HepG2 (cell line): ENCODE results near the gene DIS3L2. TPM values are rescaled to one million over a fixed set of nuclear protein-coding genes. Genes with fewer than 3 reads are reported as not detected.

Experiments
- CBFB ChIP-seq: sonication (generic); formaldehyde crosslinking; IDR thresholded peaks from 2 replicates; pipeline ENCODE4 v1.4.0; 2020; ENCODE audit warnings: missing genetic modification reagents
- DMAP1 ChIP-seq: IDR thresholded peaks from 2 replicates; pipeline ENCODE4 v1.6.1; 2016
- FOSL1 ChIP-seq: sonication (generic); formaldehyde crosslinking; IDR thresholded peaks from 2 replicates; pipeline ENCODE4 v1.9.0; 2021; ENCODE audit warnings: missing genetic modification reagents, borderline replicate concordance
- FOXK1 ChIP-seq: sonication (generic); formaldehyde crosslinking; IDR thresholded peaks from 2 replicates; pipeline ENCODE4 v1.4.0; 2020; ENCODE audit warnings: low read depth, missing genetic modification reagents, borderline replicate concordance
- GFI1 ChIP-seq: sonication (generic); formaldehyde crosslinking; IDR thresholded peaks from 2 replicates; pipeline ENCODE4 v1.5.0; 2020; ENCODE audit warnings: missing genetic modification reagents, mild to moderate bottlenecking, borderline replicate concordance
- GPN1 ChIP-seq: sonication (generic); formaldehyde crosslinking; IDR thresholded peaks from 2 replicates; pipeline ENCODE4 v1.5.1; 2020; ENCODE audit warnings: missing genetic modification reagents, borderline replicate concordance
- HMGA1 ChIP-seq: sonication (generic); formaldehyde crosslinking; conservative IDR thresholded peaks from 2 replicates; pipeline ENCODE4 v1.4.0; 2020; ENCODE audit warnings: missing genetic modification reagents
- HNRNPUL1 ChIP-seq: fragments of 200-400 bp; formaldehyde crosslinking; IDR thresholded peaks from 2 replicates; pipeline ENCODE4 v1.6.1; 2017; ENCODE audit warnings: low read depth, mild to moderate bottlenecking, low read length, moderate library complexity
- HOXD1 ChIP-seq: sonication (generic); formaldehyde crosslinking; IDR thresholded peaks from 2 replicates; pipeline ENCODE4 v1.5.0; 2020; ENCODE audit warnings: missing genetic modification reagents
- NFE2L1 ChIP-seq: sonication (generic); formaldehyde crosslinking; IDR thresholded peaks from 2 replicates; pipeline ENCODE4 v1.4.0; 2020; ENCODE audit warnings: missing genetic modification reagents, mild to moderate bottlenecking, borderline replicate concordance
- PLRG1 ChIP-seq: fragments of 450-650 bp; conservative IDR thresholded peaks from 2 replicates; pipeline ENCODE4 v1.6.1; 2016
- SKI ChIP-seq: fragments of 450-650 bp; IDR thresholded peaks from one replicate; pipeline ENCODE4 v1.6.1; 2018; ENCODE audit warnings: mild to moderate bottlenecking; ENCODE audit not compliant: partially characterized antibody
- SP5 ChIP-seq: IDR thresholded peaks from 2 replicates; pipeline ENCODE4 v1.6.1; 2016; ENCODE audit warnings: low read depth, borderline replicate concordance
- ZNF101 ChIP-seq: sonication (generic); formaldehyde crosslinking; IDR thresholded peaks from 2 replicates; pipeline ENCODE4 v1.4.0; 2020; ENCODE audit warnings: mild to moderate bottlenecking, low read depth, missing genetic modification reagents, borderline replicate concordance
- ZNF292 ChIP-seq: sonication (generic); formaldehyde crosslinking; IDR thresholded peaks from 2 replicates; pipeline ENCODE4 v1.8.1; 2022; ENCODE audit warnings: mild to moderate bottlenecking, low read depth, missing genetic modification reagents, borderline replicate concordance
- ZNF44 ChIP-seq: sonication (generic); formaldehyde crosslinking; IDR thresholded peaks from 2 replicates; pipeline ENCODE4 v1.5.1; 2020; ENCODE audit warnings: mild to moderate bottlenecking, missing genetic modification reagents
- ZNF570 ChIP-seq: sonication (generic); formaldehyde crosslinking; IDR thresholded peaks from 2 replicates; pipeline ENCODE4 v1.4.0; 2020; ENCODE audit warnings: mild to moderate bottlenecking, missing genetic modification reagents, borderline replicate concordance
- ZNF713 ChIP-seq: sonication (generic); formaldehyde crosslinking; IDR thresholded peaks from 2 replicates; pipeline ENCODE4 v1.4.0; 2020; ENCODE audit warnings: mild to moderate bottlenecking, missing genetic modification reagents
- ZNF749 ChIP-seq: sonication (generic); formaldehyde crosslinking; IDR thresholded peaks from 2 replicates; pipeline ENCODE4 v1.8.0; 2022; ENCODE audit warnings: mild to moderate bottlenecking, missing genetic modification reagents, moderate library complexity, borderline replicate concordance
- polyA plus RNA-seq, 8 experiments: library from polyadenylated mRNA; depleted of rRNA in 3 of 8; stranded (reverse) in 7 of 8; unstranded in 1 of 8; fragments of >200 nt; fragmentation: Illumina TruSeq in 4 of 8; extraction: Trizol in 4 of 8; gene quantifications; 2 replicates each; pipeline versions ENCODE4 v1.2.1 to v1.2.3, GENCODE V29; 2011 to 2016; ENCODE audit warnings: low read depth in 4 of 8, missing spikeins in 1 of 8, mixed read lengths in 1 of 8; ENCODE audit not compliant: insufficient read depth in 1 of 8
- total RNA-seq, 5 experiments: library from RNA; depleted of rRNA; stranded (reverse); fragments of >200 nt; fragmentation: Illumina TruSeq; extraction: Trizol; gene quantifications; 2 replicates each; pipeline ENCODE4 v1.2.3, GENCODE V29; 2016; ENCODE audit warnings: low read depth in 1 of 5
- TF ChIP-seq, protein P1 (sequence below): sonication (generic); formaldehyde crosslinking; IDR thresholded peaks from 2 replicates; pipeline ENCODE4 v1.4.0; 2020; ENCODE audit warnings: missing genetic modification reagents
- TF ChIP-seq, protein P2 (sequence below): sonication (generic); formaldehyde crosslinking; conservative IDR thresholded peaks from 2 replicates; pipeline ENCODE4 v1.4.0; 2020; ENCODE audit warnings: missing genetic modification reagents
- TF ChIP-seq, protein P3 (sequence below): sonication (generic); formaldehyde crosslinking; IDR thresholded peaks from 2 replicates; pipeline ENCODE4 v1.9.0; 2022; ENCODE audit warnings: missing genetic modification reagents, mild to moderate bottlenecking, borderline replicate concordance
- TF ChIP-seq, protein P4 (sequence below): sonication (generic); formaldehyde crosslinking; IDR thresholded peaks from 2 replicates; pipeline ENCODE4 v1.8.1; 2023; ENCODE audit warnings: missing genetic modification reagents, mild to moderate bottlenecking, borderline replicate concordance
- TF ChIP-seq, protein P5 (sequence below): fragments of 450-650 bp; IDR thresholded peaks from 2 replicates; pipeline ENCODE4 v1.6.1; 2017

DIS3L2 gene
- total and polyA plus RNA-seq, 2 of the 13 experiments (the other 11 are each of a cell fraction or from before 2014, with no cell fraction given): 7.0 to 23.9 TPM

DNA sequence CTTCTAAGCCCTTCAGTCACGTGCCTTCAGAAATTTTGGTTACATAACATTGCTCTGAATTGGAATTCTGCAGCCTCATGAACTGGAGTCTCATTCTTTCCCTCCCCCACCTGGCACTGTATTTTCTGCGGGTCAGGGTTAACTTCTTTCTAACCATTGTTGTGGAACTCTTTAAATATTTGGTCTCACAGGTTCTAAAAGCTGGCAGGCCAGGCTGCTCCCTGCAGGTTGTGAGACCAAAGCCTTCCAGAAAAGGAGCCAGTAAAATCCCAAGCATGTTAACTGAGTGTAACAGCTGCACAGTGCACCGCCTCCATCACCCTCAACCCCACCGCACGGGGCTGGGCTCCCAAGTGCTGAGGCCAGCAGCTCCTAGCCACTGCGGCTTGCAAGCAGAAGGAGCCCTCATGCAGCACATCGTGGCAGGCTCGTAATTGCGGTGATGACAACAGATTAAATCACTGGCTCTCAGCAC, 243.0 kb downstream of the DIS3L2 start (continued):
- TF ChIP-seq, protein P1, sequence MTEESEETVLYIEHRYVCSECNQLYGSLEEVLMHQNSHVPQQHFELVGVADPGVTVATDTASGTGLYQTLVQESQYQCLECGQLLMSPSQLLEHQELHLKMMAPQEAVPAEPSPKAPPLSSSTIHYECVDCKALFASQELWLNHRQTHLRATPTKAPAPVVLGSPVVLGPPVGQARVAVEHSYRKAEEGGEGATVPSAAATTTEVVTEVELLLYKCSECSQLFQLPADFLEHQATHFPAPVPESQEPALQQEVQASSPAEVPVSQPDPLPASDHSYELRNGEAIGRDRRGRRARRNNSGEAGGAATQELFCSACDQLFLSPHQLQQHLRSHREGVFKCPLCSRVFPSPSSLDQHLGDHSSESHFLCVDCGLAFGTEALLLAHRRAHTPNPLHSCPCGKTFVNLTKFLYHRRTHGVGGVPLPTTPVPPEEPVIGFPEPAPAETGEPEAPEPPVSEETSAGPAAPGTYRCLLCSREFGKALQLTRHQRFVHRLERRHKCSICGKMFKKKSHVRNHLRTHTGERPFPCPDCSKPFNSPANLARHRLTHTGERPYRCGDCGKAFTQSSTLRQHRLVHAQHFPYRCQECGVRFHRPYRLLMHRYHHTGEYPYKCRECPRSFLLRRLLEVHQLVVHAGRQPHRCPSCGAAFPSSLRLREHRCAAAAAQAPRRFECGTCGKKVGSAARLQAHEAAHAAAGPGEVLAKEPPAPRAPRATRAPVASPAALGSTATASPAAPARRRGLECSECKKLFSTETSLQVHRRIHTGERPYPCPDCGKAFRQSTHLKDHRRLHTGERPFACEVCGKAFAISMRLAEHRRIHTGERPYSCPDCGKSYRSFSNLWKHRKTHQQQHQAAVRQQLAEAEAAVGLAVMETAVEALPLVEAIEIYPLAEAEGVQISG: no peak
- TF ChIP-seq ZNF101 (CRISPR knock-in tag): no peak
- no peak for TF ChIP-seq SP5 (CRISPR knock-in tag)
- no peak for TF ChIP-seq NFE2L1 (CRISPR knock-in tag)
- 0 out of 2 replicates have a peak, but pooled peaks have one; percentile 16 for TF ChIP-seq CBFB (CRISPR knock-in tag)
- TF ChIP-seq HOXD1 (CRISPR knock-in tag): no peak
- no peak for TF ChIP-seq ZNF292
- TF ChIP-seq DMAP1: 0 out of 2 replicates have a peak, but pooled peaks have one; percentile 38
- no peak for TF ChIP-seq ZNF570 (CRISPR knock-in tag)
- no peak for TF ChIP-seq FOXK1 (CRISPR knock-in tag)
- TF ChIP-seq, protein P2, sequence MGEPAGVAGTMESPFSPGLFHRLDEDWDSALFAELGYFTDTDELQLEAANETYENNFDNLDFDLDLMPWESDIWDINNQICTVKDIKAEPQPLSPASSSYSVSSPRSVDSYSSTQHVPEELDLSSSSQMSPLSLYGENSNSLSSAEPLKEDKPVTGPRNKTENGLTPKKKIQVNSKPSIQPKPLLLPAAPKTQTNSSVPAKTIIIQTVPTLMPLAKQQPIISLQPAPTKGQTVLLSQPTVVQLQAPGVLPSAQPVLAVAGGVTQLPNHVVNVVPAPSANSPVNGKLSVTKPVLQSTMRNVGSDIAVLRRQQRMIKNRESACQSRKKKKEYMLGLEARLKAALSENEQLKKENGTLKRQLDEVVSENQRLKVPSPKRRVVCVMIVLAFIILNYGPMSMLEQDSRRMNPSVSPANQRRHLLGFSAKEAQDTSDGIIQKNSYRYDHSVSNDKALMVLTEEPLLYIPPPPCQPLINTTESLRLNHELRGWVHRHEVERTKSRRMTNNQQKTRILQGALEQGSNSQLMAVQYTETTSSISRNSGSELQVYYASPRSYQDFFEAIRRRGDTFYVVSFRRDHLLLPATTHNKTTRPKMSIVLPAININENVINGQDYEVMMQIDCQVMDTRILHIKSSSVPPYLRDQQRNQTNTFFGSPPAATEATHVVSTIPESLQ (CRISPR knock-in tag): no peak
- TF ChIP-seq, protein P3, sequence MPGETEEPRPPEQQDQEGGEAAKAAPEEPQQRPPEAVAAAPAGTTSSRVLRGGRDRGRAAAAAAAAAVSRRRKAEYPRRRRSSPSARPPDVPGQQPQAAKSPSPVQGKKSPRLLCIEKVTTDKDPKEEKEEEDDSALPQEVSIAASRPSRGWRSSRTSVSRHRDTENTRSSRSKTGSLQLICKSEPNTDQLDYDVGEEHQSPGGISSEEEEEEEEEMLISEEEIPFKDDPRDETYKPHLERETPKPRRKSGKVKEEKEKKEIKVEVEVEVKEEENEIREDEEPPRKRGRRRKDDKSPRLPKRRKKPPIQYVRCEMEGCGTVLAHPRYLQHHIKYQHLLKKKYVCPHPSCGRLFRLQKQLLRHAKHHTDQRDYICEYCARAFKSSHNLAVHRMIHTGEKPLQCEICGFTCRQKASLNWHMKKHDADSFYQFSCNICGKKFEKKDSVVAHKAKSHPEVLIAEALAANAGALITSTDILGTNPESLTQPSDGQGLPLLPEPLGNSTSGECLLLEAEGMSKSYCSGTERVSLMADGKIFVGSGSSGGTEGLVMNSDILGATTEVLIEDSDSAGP (CRISPR knock-in tag): peak; percentile 30; the same call in 1 of the 2 replicates
- TF ChIP-seq ZNF44 (CRISPR knock-in tag): no peak
- TF ChIP-seq GPN1 (CRISPR knock-in tag): no peak
- TF ChIP-seq, protein P4, sequence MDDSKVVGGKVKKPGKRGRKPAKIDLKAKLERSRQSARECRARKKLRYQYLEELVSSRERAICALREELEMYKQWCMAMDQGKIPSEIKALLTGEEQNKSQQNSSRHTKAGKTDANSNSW (CRISPR knock-in tag): no peak
- no peak for TF ChIP-seq HMGA1 (CRISPR knock-in tag)
- no peak for TF ChIP-seq PLRG1
- no peak for TF ChIP-seq GFI1 (CRISPR knock-in tag)
- TF ChIP-seq SKI: no peak
- TF ChIP-seq ZNF713 (CRISPR knock-in tag): no peak
- no peak for TF ChIP-seq HNRNPUL1
- TF ChIP-seq ZNF749 (CRISPR knock-in tag): no peak
- no peak for TF ChIP-seq FOSL1 (CRISPR knock-in tag)
- TF ChIP-seq, protein P5, sequence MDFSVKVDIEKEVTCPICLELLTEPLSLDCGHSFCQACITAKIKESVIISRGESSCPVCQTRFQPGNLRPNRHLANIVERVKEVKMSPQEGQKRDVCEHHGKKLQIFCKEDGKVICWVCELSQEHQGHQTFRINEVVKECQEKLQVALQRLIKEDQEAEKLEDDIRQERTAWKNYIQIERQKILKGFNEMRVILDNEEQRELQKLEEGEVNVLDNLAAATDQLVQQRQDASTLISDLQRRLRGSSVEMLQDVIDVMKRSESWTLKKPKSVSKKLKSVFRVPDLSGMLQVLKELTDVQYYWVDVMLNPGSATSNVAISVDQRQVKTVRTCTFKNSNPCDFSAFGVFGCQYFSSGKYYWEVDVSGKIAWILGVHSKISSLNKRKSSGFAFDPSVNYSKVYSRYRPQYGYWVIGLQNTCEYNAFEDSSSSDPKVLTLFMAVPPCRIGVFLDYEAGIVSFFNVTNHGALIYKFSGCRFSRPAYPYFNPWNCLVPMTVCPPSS: no peak
